ENCODE measurements around the gene MORF4L1.
"Not testable (repeated sequence)": the region's sequence is repeated elsewhere in the genome, so short reads cannot be mapped to it uniquely, and the experiment has no call there.

The MORF4L1 gene

DNA sequence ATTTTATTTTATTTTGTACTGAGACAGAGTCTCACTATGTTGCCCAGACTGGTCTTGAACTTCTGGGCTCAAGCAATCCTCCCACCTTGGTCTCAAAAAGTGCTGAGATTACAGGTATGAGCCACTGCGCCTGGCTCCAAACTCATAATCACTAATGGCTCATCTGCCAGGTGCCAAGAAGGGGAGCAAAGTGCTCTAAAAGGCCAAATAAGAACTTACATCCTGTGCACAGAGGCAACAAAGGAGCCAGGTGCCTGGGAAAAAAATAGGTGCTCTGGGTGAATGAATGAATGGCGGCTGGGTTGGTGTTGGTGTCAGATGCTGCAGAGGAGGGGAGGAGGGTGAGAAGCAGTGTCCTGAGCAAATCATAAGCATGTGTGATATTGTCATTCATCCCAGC is 35.6 kb upstream of the MORF4L1 start:
- no peaks in the 10 kb centered on the region; the same call in 1 of the 2 replicates for H3K27me3 ChIP-seq (replicated peaks; ENCODE audit: control insufficient read depth, insufficient read depth, low read length)
- H3K4me3 ChIP-seq (replicated peaks; ENCODE audit: low read depth, low read length), result no peak overlapping the region
- TF ChIP-seq, protein P1, sequence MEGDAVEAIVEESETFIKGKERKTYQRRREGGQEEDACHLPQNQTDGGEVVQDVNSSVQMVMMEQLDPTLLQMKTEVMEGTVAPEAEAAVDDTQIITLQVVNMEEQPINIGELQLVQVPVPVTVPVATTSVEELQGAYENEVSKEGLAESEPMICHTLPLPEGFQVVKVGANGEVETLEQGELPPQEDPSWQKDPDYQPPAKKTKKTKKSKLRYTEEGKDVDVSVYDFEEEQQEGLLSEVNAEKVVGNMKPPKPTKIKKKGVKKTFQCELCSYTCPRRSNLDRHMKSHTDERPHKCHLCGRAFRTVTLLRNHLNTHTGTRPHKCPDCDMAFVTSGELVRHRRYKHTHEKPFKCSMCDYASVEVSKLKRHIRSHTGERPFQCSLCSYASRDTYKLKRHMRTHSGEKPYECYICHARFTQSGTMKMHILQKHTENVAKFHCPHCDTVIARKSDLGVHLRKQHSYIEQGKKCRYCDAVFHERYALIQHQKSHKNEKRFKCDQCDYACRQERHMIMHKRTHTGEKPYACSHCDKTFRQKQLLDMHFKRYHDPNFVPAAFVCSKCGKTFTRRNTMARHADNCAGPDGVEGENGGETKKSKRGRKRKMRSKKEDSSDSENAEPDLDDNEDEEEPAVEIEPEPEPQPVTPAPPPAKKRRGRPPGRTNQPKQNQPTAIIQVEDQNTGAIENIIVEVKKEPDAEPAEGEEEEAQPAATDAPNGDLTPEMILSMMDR (IDR thresholded peaks at IDR 0.05; ENCODE audit: insufficient read depth, low read length, poor library complexity, severe bottlenecking), result no peak
- DNase-seq (ENCODE audit: extremely low read depth, insufficient read length), result no peak
- no peaks in the 10 kb centered on the region for H3K36me3 ChIP-seq (ENCODE audit: control insufficient read depth, insufficient read depth, low read length)

GRCh38 chr15:78837543-78837942 is 35.1 kb upstream of the MORF4L1 start:
- DNase-seq (ENCODE audit: extremely low read depth, insufficient read length), result no peak
- TF ChIP-seq, protein P1 (IDR thresholded peaks at IDR 0.05; ENCODE audit: insufficient read depth, low read length, poor library complexity, severe bottlenecking), result no peak
- H3K27me3 ChIP-seq (replicated peaks; ENCODE audit: control insufficient read depth, insufficient read depth, low read length), result no peaks in the 10 kb centered on the region; the same call in 1 of the 2 replicates
- no peak overlapping the region for H3K4me3 ChIP-seq (replicated peaks; ENCODE audit: low read depth, low read length)
- no peaks in the 10 kb centered on the region for H3K36me3 ChIP-seq (ENCODE audit: control insufficient read depth, insufficient read depth, low read length)

- Histone ChIP-seq H3K36me3 (ENCODE audit: control insufficient read depth, insufficient read depth, low read length) (no peaks in the 10 kb centered on the region), H3K4me3 (replicated peaks; ENCODE audit: low read depth, low read length) (no peak overlapping the region), H3K27me3 (replicated peaks; ENCODE audit: control insufficient read depth, insufficient read depth, low read length) (no peaks in the 10 kb centered on the region)
- DNase-seq (ENCODE audit: extremely low read depth, insufficient read length), result no peak
- TF ChIP-seq, protein P1 (IDR thresholded peaks at IDR 0.05; ENCODE audit: insufficient read depth, low read length, poor library complexity, severe bottlenecking), result no peak
Observed at GRCh38 chr15:78838489-78838888, 34.2 kb upstream of the MORF4L1 start.

DNA sequence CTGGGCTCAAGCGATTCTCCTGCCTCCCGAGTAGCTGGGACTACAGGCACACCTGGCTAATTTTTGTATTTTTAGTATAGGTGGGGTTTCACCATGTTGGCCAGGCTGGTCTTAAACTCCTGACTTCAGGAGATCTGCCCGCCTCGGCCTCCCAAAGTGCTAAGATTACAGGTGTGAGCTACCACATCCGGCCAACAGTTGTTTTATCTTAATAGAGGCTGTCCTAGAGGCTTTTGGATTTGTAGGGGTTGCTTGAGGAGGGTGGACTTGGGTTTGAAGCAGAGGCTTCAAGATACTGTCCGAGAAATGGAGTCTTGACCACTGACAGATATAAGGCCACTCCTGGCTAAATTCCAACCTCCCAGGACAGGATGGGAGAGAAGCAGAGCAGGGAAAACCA is 33.5 kb upstream of the MORF4L1 start:
- H3K36me3 ChIP-seq (ENCODE audit: control insufficient read depth, insufficient read depth, low read length); H3K4me3 ChIP-seq (replicated peaks; ENCODE audit: low read depth, low read length); H3K27me3 ChIP-seq (replicated peaks; ENCODE audit: control insufficient read depth, insufficient read depth, low read length); DNase-seq (ENCODE audit: extremely low read depth, insufficient read length): not testable (repeated sequence)

GRCh38 chr15:78840661-78841375 is 31.9 kb upstream of the MORF4L1 start:
- Histone ChIP-seq H3K27me3 (replicated peaks; ENCODE audit: control insufficient read depth, insufficient read depth, low read length) (no peaks in the 10 kb centered on the region), H3K36me3 (ENCODE audit: control insufficient read depth, insufficient read depth, low read length) (no peaks in the 10 kb centered on the region), H3K4me3 (replicated peaks; ENCODE audit: low read depth, low read length) (no peak overlapping the region)
- TF ChIP-seq, protein P1 (IDR thresholded peaks at IDR 0.05; ENCODE audit: insufficient read depth, low read length, poor library complexity, severe bottlenecking), result no peak
- DNase-seq (ENCODE audit: extremely low read depth, insufficient read length), result peak; percentile 48

GRCh38 chr15:78841376-78841706 is 31.3 kb upstream of the MORF4L1 start:
- Histone ChIP-seq H3K36me3 (ENCODE audit: control insufficient read depth, insufficient read depth, low read length) (no peaks in the 10 kb centered on the region), H3K27me3 (replicated peaks; ENCODE audit: control insufficient read depth, insufficient read depth, low read length) (no peaks in the 10 kb centered on the region), H3K4me3 (replicated peaks; ENCODE audit: low read depth, low read length) (no peak overlapping the region)
- TF ChIP-seq, protein P1 (IDR thresholded peaks at IDR 0.05; ENCODE audit: insufficient read depth, low read length, poor library complexity, severe bottlenecking), result no peak
- no peak for DNase-seq (ENCODE audit: extremely low read depth, insufficient read length)

Measured in GM06990 (cell line).